ENCODE results near the gene CHST11. TPM values are rescaled to one million over a fixed set of nuclear protein-coding genes. Genes with fewer than 3 reads are reported as not detected.

Gene CHST11
- total RNA-seq, 4 donors from 2014 or later: 5.7 to 15.7 (median 7.1) TPM

DNA sequence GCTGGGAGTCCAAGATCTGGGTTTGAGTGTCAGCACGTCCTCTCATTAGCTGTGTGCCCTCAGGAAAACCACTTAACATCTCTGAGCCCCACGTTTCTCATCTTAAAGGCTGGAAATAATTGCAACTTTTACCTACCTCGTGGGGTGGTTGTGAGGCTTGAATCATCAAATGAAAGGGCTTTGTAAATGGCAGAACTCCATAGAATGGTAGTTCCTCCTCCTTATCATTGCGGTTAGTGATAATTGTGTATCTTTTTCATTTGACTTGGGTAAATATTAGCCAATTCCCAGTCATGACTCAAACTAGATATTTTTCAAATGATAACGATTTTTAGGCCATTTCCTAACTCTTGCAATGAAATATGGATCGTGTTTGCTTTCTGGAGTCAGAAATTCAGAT, 205.5 kb downstream of the CHST11 start:
- no peak for DNase-seq (ENCODE audit: extremely low spot score)
- no peak overlapping the region for H3K27ac ChIP-seq (replicated peaks in 1 of 4)
- no peaks in the 10 kb centered on the region for H3K36me3 ChIP-seq
- H3K9me3 ChIP-seq: no peaks in the 10 kb centered on the region
- intact Hi-C loops (cut with DNase I): no loop called here
- no peak overlapping the region for H3K4me3 ChIP-seq
- WGBS: 89% methylated on average over 6 of the region's 6 CpGs
- H3K27me3 ChIP-seq: no peaks in the 10 kb centered on the region
- TF ChIP-seq, protein P1, sequence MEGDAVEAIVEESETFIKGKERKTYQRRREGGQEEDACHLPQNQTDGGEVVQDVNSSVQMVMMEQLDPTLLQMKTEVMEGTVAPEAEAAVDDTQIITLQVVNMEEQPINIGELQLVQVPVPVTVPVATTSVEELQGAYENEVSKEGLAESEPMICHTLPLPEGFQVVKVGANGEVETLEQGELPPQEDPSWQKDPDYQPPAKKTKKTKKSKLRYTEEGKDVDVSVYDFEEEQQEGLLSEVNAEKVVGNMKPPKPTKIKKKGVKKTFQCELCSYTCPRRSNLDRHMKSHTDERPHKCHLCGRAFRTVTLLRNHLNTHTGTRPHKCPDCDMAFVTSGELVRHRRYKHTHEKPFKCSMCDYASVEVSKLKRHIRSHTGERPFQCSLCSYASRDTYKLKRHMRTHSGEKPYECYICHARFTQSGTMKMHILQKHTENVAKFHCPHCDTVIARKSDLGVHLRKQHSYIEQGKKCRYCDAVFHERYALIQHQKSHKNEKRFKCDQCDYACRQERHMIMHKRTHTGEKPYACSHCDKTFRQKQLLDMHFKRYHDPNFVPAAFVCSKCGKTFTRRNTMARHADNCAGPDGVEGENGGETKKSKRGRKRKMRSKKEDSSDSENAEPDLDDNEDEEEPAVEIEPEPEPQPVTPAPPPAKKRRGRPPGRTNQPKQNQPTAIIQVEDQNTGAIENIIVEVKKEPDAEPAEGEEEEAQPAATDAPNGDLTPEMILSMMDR (IDR thresholded peaks at IDR 0.05): no peak
- TF ChIP-seq POLR2AphosphoS5 (IDR thresholded peaks at IDR 0.05): no peak
- TF ChIP-seq POLR2A (IDR thresholded peaks at IDR 0.05; ENCODE audit: low read depth): no peak
- no peak for TF ChIP-seq EP300 (IDR thresholded peaks at IDR 0.05)
- peaks cover 0 to 9% (median 4%) of the 10 kb centered on the region in 4 donors for H3K4me1 ChIP-seq

DNA sequence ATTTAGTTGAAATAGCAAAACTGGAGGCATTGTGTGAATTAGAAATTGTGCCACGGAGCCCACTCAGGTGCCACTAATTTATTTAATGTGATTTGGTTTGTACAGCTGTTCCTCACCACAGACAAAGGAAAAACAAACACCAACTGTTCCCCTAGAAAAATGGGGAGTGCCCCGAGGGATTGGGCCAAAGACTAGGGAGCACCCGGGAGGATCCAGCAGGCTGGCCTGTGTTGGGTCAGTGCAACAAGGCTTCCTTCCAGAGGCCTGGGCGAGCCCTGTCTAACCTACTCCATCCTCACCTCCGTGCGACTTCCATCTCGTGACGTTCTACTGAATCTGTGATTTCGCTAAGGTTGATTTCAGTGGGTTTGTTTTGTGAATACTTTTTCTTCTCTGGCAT, 206.2 kb downstream of the CHST11 start:
- Histone ChIP-seq H3K4me1 (peaks cover 2 to 16% (median 11%) of the 10 kb centered on the region in 4 donors), H3K27me3 (no peaks in the 10 kb centered on the region), H3K36me3 (no peaks in the 10 kb centered on the region), H3K4me3 (no peak overlapping the region), H3K27ac (replicated peaks in 1 of 4) (no peak overlapping the region), H3K9me3 (no peaks in the 10 kb centered on the region)
- WGBS: 95% methylated on average over 9 of the region's 9 CpGs
- no peak for DNase-seq (ENCODE audit: extremely low spot score)
- intact Hi-C loops (cut with DNase I): no loop called here
- TF ChIP-seq EP300 (IDR thresholded peaks at IDR 0.05) (no peak), POLR2A (IDR thresholded peaks at IDR 0.05; ENCODE audit: low read depth) (no peak), POLR2AphosphoS5 (IDR thresholded peaks at IDR 0.05) (no peak)
- TF ChIP-seq, protein P1 (IDR thresholded peaks at IDR 0.05): no peak

DNA sequence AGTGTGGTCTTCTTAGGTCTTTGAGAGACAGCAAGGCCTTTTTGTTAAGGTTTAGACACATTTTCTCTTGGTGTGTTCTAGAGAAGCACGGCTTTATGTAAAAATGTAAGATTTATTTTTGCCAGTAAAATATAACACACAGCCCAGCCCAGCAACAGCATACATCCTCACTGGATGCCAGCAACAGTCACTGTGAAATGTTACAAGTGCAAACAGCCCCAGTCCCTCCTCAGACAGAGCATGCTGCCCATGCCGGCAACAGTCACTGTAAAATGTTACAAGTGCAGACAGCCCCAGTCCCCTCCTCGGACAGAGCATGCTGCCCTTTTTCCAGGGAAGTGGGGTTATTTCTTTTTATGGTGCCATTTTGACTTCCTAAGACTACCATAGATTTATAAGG, 207.6 kb downstream of the CHST11 start:
- Histone ChIP-seq H3K36me3 (no peaks in the 10 kb centered on the region), H3K4me3 (no peak overlapping the region), H3K27me3 (no peaks in the 10 kb centered on the region), H3K9me3 (no peaks in the 10 kb centered on the region), H3K27ac (replicated peaks in 1 of 4) (peak overlapping the region in 1 of 4 donors; percentile 15), H3K4me1 (peaks cover 16 to 30% (median 25%) of the 10 kb centered on the region in 4 donors)
- intact Hi-C loops (cut with DNase I): no loop called here
- DNase-seq (ENCODE audit: extremely low spot score): no peak
- TF ChIP-seq, protein P1 (IDR thresholded peaks at IDR 0.05): no peak
- TF ChIP-seq POLR2AphosphoS5 (IDR thresholded peaks at IDR 0.05): no peak
- TF ChIP-seq EP300 (IDR thresholded peaks at IDR 0.05): no peak
- no peak for TF ChIP-seq POLR2A (IDR thresholded peaks at IDR 0.05; ENCODE audit: low read depth)
- WGBS: 67% methylated on average over 3 of the region's 3 CpGs

DNA sequence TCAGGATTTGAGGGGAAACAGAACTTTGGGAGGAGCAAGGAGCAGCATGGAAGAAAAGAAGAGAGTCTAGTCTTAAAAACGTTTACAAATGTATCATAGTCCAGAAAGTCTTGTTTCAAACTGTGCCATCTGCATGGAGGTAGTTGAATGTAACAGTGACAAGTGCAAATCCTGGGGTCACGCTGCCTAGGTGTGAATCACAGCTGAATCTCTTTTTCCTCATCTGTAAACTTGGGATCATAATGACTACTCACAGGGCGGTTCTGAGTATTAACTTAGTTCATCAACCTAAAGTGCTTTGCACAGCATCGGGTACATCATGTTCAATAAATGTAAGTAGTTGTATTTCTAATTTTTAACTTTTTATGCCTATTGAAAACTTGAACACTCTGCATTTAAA, 208.5 kb downstream of the CHST11 start:
- Histone ChIP-seq H3K27ac (replicated peaks in 1 of 4) (no peak overlapping the region), H3K4me1 (peaks cover 26 to 40% (median 35%) of the 10 kb centered on the region in 4 donors), H3K27me3 (no peaks in the 10 kb centered on the region), H3K36me3 (no peaks in the 10 kb centered on the region), H3K4me3 (no peak overlapping the region), H3K9me3 (no peaks in the 10 kb centered on the region)
- TF ChIP-seq EP300 (IDR thresholded peaks at IDR 0.05) (no peak), POLR2A (IDR thresholded peaks at IDR 0.05; ENCODE audit: low read depth) (no peak), POLR2AphosphoS5 (IDR thresholded peaks at IDR 0.05) (no peak)
- TF ChIP-seq, protein P1 (IDR thresholded peaks at IDR 0.05): no peak
- DNase-seq (ENCODE audit: extremely low spot score): no peak
- WGBS: 90% methylated on average over 4 of the region's 4 CpGs
- intact Hi-C loops (cut with DNase I): no loop called here

DNA sequence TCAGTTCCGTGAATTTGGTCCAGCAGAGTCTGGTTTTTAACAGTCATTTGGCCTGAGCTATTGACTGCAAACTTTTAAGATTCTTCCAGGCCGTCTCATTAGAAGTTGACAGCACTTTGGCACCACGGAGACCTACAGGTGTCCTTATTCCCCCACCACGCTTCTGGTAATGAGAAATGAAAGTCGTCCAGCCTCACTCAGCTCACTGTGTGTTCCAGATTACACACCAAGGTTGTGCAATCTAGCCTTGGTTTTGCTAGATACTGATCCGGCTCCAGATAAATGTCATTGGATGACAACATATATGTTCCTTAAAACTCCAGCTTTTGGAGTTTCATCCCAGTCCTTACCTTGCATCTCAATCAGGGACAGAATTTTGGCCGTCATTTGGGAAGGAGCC, 210.4 kb downstream of the CHST11 start:
- WGBS: 73% methylated on average over 7 of the region's 7 CpGs
- intact Hi-C loops (cut with DNase I): no loop called here
- no peak for DNase-seq (ENCODE audit: extremely low spot score)

More for the DNA sequence above, 210.4 kb downstream of the CHST11 start:
- Histone ChIP-seq H3K4me3 (no peak overlapping the region), H3K36me3 (no peaks in the 10 kb centered on the region), H3K27ac (replicated peaks in 1 of 4) (no peak overlapping the region), H3K9me3 (no peaks in the 10 kb centered on the region), H3K27me3 (no peaks in the 10 kb centered on the region), H3K4me1 (peaks cover 42 to 57% (median 52%) of the 10 kb centered on the region in 4 donors)
- peak; percentile 16 to 33 for TF ChIP-seq POLR2AphosphoS5 (IDR thresholded peaks at IDR 0.05)
- TF ChIP-seq, protein P1 (IDR thresholded peaks at IDR 0.05): no peak

All from esophagus muscularis mucosa (tissue), 4 donors.